Measurements from ENCODE around the gene MC2R. TPM values are rescaled to one million over a fixed set of nuclear protein-coding genes. Genes with fewer than 3 reads are reported as not detected.

MC2R gene
- total and polyA plus RNA-seq, 10 of the 15 experiments (the other 5 are each of a cell fraction or from before 2014, with no cell fraction given) = 0.15 TPM; not detected in 9

- H3K27me3 ChIP-seq (replicated peaks in 1 of 2; ENCODE audit: control insufficient read depth in 2 of 2, insufficient read depth in 2 of 2, low read length in 1 of 2) = no peaks in the 10 kb centered on the region
- no peaks in the 10 kb centered on the region for H3K9me3 ChIP-seq (replicated peaks; ENCODE audit: control insufficient read depth, insufficient read depth, low read length)
- DNase-seq (ENCODE audit: low read depth, low spot score) (no peak), ATAC-seq (no peak), FAIRE-seq (no peak)
- peaks cover 27% of the 10 kb centered on the region for H3K4me1 ChIP-seq (ENCODE audit: control insufficient read depth, insufficient read depth, low read length)
- no peak overlapping the region for H3K4me3 ChIP-seq
- WGBS (ENCODE audit: insufficient coverage, insufficient replicate concordance, low lambda C conversion rate, missing lambda C conversion rate) = 58% methylated on average over 6 of the region's 6 CpGs
- H3K9ac ChIP-seq (ENCODE audit: control insufficient read depth, insufficient read depth, low read length) = no peak overlapping the region
- H4K20me1 ChIP-seq (ENCODE audit: control insufficient read depth, insufficient read depth) = no peaks in the 10 kb centered on the region
- ChIA-PET POLR2A (no interaction called here), RAD21 (ENCODE audit: unreplicated experiment) (no interaction called here), CTCF (no interaction called here), SMC1A (ENCODE audit: uncharacterized antibody, unreplicated experiment) (no interaction called here)
- H3K27ac ChIP-seq (ENCODE audit: control insufficient read depth, insufficient read depth) = no peak overlapping the region
- H3K79me2 ChIP-seq (ENCODE audit: control insufficient read depth, insufficient read depth, low read length) = no peaks in the 10 kb centered on the region
- BruUV-seq (replicated peaks) = no TSS peak
- intact Hi-C loops (cut with micrococcal nuclease; ENCODE audit: unreplicated experiment) (no loop called here), in situ Hi-C loops (cut with MboI) (no loop called here)
- H2AFZ ChIP-seq (ENCODE audit: control insufficient read depth, low read depth, low read length) = no peak overlapping the region
- H3K4me2 ChIP-seq (ENCODE audit: control insufficient read depth, insufficient read depth) = no peak overlapping the region; the same call in 1 of the 2 replicates
- no peaks in the 10 kb centered on the region for H3K36me3 ChIP-seq (ENCODE audit: control insufficient read depth in 2 of 2, insufficient read depth in 2 of 2, low read length in 1 of 2)
- no peak for TF ChIP-seq ZNF687 (IDR thresholded peaks at IDR 0.05)
- TF ChIP-seq CEBPB (IDR thresholded peaks at IDR 0.05; ENCODE audit: borderline replicate concordance in 1 of 2, low read depth in 2 of 2, low read length in 2 of 2) = no peak
- no peak for TF ChIP-seq MEF2A (IDR thresholded peaks at IDR 0.05; ENCODE audit: insufficient read depth, low read depth, low read length)
- no peak for TF ChIP-seq PKNOX1 (IDR thresholded peaks at IDR 0.05)
- no peak for TF ChIP-seq WRNIP1 (IDR thresholded peaks at IDR 0.05; ENCODE audit: borderline replicate concordance, low read depth, low read length)
- TF ChIP-seq SMAD1 (IDR thresholded peaks at IDR 0.05; ENCODE audit: low read depth, partially characterized antibody) = no peak
- TF ChIP-seq RAD21 (IDR thresholded peaks at IDR 0.05; ENCODE audit: insufficient read depth, low read depth, low read length) = no peak
- TF ChIP-seq ZBTB33 (IDR thresholded peaks at IDR 0.05) = no peak
- no peak for TF ChIP-seq ATF7 (IDR thresholded peaks at IDR 0.05; ENCODE audit: low read depth)
- TF ChIP-seq TARDBP (IDR thresholded peaks at IDR 0.05; ENCODE audit: borderline replicate concordance) = no peak
- no peak for TF ChIP-seq EED (IDR thresholded peaks at IDR 0.05; ENCODE audit: low read depth)
- no peak for TF ChIP-seq CHD2 (IDR thresholded peaks at IDR 0.05; ENCODE audit: borderline replicate concordance, low read depth, low read length)
- TF ChIP-seq RB1 (IDR thresholded peaks at IDR 0.05; ENCODE audit: borderline replicate concordance) = no peak
- TF ChIP-seq IRF4 (IDR thresholded peaks at IDR 0.05; ENCODE audit: low read depth, low read length) = no peak
Measured at GRCh38 chr18:13895505-13896033, 19.8 kb downstream of the MC2R start.

Data from GM12878 (cell line).